ENCODE measurements around the gene SUSD1. TPM values are rescaled to one million over a fixed set of nuclear protein-coding genes. Genes with fewer than 3 reads are reported as not detected.
"Not testable (repeated sequence)": the region's sequence is repeated elsewhere in the genome, so short reads cannot be mapped to it uniquely, and the experiment has no call there.

SUSD1 gene
- total RNA-seq, 1 donor from 2014 or later = 33.8 TPM

DNA sequence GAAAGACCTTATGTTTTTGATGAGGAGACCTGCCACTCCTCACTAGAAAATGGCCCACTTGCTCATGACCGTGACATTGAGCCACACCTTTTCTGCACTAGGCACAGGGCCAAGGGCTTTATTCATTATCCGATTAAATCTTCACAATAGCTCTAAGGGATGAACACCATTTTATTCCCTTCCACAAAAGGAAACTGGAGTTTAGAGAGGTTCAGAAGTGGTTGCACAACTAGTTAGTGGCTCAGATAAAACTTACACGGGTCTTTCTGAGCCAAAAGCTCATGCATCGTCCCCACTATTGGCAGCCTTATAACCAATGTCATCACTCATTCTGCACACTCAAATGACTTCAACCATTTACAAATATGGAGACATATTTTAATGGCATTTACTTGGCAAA is 39.4 kb downstream of the SUSD1 start:
- no peaks in the 10 kb centered on the region for H3K36me3 ChIP-seq (ENCODE audit: control insufficient read depth, insufficient read depth, low read length)
- no peak overlapping the region for H3K4me3 ChIP-seq (ENCODE audit: low read depth, low read length)
- H3K27me3 ChIP-seq (ENCODE audit: control insufficient read depth, insufficient read depth, low read length) = no peaks in the 10 kb centered on the region
- TF ChIP-seq CTCF (IDR thresholded peaks at IDR 0.05; ENCODE audit: insufficient read depth, low read length, poor library complexity, severe bottlenecking) = no peak
- no peak for DNase-seq (ENCODE audit: low read depth)

DNA sequence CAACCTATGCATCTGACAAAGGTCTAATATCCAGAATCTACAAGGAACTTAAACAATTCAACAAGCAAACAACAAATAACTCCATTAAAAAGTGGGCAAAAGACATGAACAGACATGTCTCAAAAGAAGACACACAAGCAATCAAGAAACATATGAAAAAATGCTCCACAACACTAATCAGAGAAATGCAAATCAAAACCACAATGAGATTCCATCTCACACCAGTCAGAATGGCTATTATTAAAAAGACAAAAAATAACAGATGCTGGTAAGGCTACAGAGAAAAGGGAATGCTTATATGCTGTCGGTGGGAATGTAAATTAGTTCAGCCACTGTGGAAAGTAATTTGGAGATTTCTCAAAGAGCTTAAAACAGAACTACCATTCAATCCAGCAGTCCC is 41.3 kb downstream of the SUSD1 start:
- not testable (repeated sequence) for DNase-seq (ENCODE audit: low read depth); H3K36me3 ChIP-seq (ENCODE audit: control insufficient read depth, insufficient read depth, low read length); H3K27me3 ChIP-seq (ENCODE audit: control insufficient read depth, insufficient read depth, low read length); H3K4me3 ChIP-seq (ENCODE audit: low read depth, low read length)

GRCh38 chr9:112132356-112132755 is 42.7 kb downstream of the SUSD1 start:
- Histone ChIP-seq H3K27me3 (ENCODE audit: control insufficient read depth, insufficient read depth, low read length) (no peaks in the 10 kb centered on the region), H3K4me3 (ENCODE audit: low read depth, low read length) (no peak overlapping the region), H3K36me3 (ENCODE audit: control insufficient read depth, insufficient read depth, low read length) (no peaks in the 10 kb centered on the region)
- no peak for TF ChIP-seq CTCF (IDR thresholded peaks at IDR 0.05; ENCODE audit: insufficient read depth, low read length, poor library complexity, severe bottlenecking)
- no peak for DNase-seq (ENCODE audit: low read depth)

- DNase-seq (ENCODE audit: low read depth) = no peak
- Histone ChIP-seq H3K27me3 (ENCODE audit: control insufficient read depth, insufficient read depth, low read length) (no peaks in the 10 kb centered on the region), H3K4me3 (ENCODE audit: low read depth, low read length) (no peak overlapping the region), H3K36me3 (ENCODE audit: control insufficient read depth, insufficient read depth, low read length) (no peaks in the 10 kb centered on the region)
- no peak for TF ChIP-seq CTCF (IDR thresholded peaks at IDR 0.05; ENCODE audit: insufficient read depth, low read length, poor library complexity, severe bottlenecking)
Observed at GRCh38 chr9:112130997-112131396, 44.1 kb downstream of the SUSD1 start.

- TF ChIP-seq CTCF (IDR thresholded peaks at IDR 0.05; ENCODE audit: insufficient read depth, low read length, poor library complexity, severe bottlenecking) = no peak
- no peak overlapping the region for H3K4me3 ChIP-seq (ENCODE audit: low read depth, low read length)
- H3K36me3 ChIP-seq (ENCODE audit: control insufficient read depth, insufficient read depth, low read length) = no peaks in the 10 kb centered on the region
- H3K27me3 ChIP-seq (ENCODE audit: control insufficient read depth, insufficient read depth, low read length) = no peaks in the 10 kb centered on the region
- DNase-seq (ENCODE audit: low read depth) = no peak
Observed at GRCh38 chr9:112130347-112130746, 44.8 kb downstream of the SUSD1 start.

- no peaks in the 10 kb centered on the region for H3K36me3 ChIP-seq (ENCODE audit: control insufficient read depth, insufficient read depth, low read length)
- H3K4me3 ChIP-seq (ENCODE audit: low read depth, low read length) = no peak overlapping the region
- no peak for TF ChIP-seq CTCF (IDR thresholded peaks at IDR 0.05; ENCODE audit: insufficient read depth, low read length, poor library complexity, severe bottlenecking)
Observed at GRCh38 chr9:112129246-112129645, 45.9 kb downstream of the SUSD1 start.

DNA sequence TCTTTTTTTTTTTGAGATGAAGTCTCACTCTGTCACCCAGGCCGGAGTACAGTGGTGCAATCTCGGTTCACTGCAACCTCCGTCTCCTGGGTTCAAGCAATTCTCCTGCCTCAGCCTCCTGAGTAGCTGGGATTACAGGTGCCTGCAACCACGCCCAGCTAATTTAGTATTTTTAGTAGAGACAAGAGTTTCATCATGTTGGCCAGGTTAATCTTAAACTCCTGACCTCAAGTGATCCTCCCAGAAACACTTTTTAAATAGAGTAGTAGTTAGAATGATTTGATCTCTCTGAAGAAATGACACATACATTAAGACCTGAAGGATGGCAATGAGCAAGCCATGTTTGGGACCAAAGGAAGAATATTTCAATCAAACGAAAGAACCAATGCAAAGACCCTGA is 46.7 kb downstream of the SUSD1 start:
- H3K4me3 ChIP-seq (ENCODE audit: low read depth, low read length); DNase-seq (ENCODE audit: low read depth); H3K36me3 ChIP-seq (ENCODE audit: control insufficient read depth, insufficient read depth, low read length); H3K27me3 ChIP-seq (ENCODE audit: control insufficient read depth, insufficient read depth, low read length): not testable (repeated sequence)

More at GRCh38 chr9:112129246-112129645, 45.9 kb downstream of the SUSD1 start:
- H3K27me3 ChIP-seq (ENCODE audit: control insufficient read depth, insufficient read depth, low read length) = no peaks in the 10 kb centered on the region
- DNase-seq (ENCODE audit: low read depth) = no peak
